Suppressor macrophage treated with lipopolysaccharide for 4 hours (primary cell): Measurements from ENCODE around the gene RPL18.
"Not testable (repeated sequence)": the region's sequence is repeated elsewhere in the genome, so short reads cannot be mapped to it uniquely, and the experiment has no call there.

Experiments used
- DNase-seq: peaks from one replicate; pipeline ENCODE4 v3.0.0-alpha.2; 2020

The RPL18 gene

DNA sequence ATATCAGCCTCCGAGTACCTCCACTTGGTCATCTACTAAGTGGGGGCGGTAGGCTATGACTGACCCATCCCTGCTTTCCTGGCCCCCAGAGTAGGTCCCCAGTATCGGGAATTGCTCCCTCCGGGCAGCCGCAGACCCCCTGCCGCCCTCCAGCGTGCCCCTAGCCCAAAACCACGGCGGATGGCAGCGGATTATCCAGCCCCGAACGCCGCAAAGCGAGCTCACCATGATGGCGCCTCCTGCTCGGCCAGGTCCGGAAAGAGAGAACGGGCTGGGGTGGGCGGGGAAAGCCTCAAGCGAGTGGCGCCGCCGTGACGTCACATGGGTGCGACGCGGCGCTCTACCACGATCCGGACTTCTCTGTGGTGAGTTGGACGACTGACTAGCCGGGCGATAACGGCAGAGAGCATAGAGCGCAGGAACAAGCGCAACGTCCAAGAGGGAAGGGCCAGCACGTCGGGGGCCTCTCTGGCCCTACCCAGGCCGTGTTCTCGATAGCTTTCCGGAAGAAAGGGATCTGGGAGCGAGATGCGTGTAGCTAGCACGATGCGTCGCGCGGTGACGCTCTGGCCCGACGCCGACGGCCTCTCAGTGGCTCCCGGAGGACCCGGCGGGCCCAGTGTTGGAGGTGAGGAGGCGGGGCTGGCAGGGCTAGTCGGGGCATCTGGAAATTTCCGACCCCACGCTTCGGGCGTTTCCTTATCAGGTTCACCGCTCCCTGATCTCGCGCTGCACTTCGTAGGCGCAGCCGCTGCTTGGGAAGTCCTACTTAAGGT is at the start of gene RPL18, which contains the start of gene SPHK2:
Gene RPL18, minus strand, starts transcription at position 263 of the 776 bp plus-strand sequence. Its CDS starts 35 bp downstream, at position 228.
Gene SPHK2, plus strand, starts transcription at position 591 of the 776 bp plus-strand sequence. CDS start 1,009 bp downstream, outside the sequence.
- peak; percentile 99 for DNase-seq

DNA sequence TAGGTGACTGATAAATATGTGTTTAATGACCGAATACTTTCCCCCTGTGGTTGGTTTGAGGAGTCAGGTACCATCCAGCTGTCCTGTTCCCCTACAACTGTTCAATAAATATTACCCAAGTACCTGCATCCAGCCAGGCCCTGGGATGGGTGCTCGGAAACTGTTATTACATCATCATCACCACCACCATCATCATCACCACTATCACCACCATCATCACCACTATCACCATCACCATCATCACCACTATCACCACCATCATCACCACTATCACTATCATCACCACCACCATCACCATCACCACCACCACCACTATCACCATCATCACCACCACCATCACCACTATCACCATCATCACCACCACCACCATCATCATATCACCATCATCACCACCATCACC is 49.8 kb upstream of the RPL18 start:
- DNase-seq: no peak

DNA sequence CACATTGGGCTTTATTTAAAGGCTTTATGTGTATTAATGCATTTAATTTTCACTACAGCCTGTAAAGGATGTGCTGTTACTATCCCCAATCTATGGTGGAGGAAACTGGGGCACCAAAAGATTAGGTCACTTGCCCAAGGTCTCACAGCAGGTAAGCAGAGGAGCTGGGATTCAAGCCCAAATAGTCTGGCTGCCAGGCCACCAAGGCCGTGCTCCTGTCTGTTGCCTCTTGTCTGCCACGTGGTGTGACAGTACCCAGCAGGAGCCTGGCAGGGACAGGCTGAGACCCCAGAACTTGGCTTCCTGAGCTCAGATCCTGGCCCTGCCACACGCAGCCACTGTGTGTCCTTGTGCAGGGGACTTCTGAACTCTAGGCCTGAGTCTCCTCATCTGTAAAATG is 49.4 kb upstream of the RPL18 start:
- DNase-seq: no peak

DNA sequence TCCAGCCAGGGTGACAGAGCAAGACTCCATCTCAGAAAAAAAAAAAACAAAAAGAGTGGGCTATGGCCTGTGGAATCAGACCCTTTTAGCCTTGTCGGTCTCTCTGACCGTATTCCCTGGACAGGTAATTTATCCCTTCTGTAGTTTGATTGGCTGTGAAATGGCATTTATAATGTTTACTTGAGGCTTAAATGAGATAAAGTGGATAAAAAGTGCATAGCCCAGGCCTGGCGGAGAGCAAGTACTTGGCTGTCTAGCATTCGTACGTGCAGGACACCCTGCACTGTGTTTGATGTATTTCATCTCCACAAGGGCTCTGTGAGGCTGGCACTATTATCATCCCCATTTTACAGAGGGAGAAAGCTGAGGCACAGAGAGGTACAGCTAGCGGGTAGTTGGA is 46.8 kb upstream of the RPL18 start:
- DNase-seq: no peak

DNA sequence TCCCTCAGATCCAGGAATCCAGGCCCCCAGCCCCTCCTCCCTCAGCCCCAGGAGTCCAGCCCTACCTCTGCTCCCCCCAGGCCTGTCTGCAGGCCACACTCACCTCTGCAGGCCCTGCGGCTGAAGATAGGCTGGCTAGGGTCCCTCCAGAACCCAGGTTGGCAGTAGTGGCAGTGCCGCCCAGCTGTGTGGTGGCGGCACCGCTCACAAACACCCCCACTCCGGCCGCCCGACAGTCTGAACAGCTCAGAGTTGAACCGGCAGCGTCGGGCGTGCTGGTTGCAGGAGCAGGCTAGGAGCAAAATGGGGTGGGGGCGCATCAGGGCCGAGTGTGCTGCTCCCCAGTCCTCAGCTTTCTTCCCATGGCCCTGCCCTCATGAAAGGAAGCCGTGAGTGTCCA is 45.5 kb upstream of the RPL18 start:
- no peak for DNase-seq

DNA sequence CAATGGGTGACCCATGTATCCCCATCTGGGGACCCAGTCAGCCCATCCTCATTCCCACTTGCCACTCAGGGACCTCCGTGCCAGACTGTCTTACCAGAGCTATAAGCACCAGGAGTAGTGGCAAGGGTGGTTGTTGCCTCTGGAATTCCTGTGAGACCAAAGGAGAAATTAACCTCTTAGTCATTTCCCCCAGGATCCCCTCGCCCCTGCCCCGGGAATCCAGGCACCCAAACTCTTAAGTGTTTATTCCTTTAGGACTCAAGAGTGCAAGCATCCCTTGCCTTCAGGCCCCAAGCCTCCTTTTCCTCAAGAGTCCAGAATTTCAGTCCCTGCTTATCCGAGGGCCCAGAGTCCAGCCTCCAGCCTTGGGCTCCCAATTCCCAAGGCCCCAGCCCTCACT is 44.7 kb upstream of the RPL18 start:
- DNase-seq: no peak

DNA sequence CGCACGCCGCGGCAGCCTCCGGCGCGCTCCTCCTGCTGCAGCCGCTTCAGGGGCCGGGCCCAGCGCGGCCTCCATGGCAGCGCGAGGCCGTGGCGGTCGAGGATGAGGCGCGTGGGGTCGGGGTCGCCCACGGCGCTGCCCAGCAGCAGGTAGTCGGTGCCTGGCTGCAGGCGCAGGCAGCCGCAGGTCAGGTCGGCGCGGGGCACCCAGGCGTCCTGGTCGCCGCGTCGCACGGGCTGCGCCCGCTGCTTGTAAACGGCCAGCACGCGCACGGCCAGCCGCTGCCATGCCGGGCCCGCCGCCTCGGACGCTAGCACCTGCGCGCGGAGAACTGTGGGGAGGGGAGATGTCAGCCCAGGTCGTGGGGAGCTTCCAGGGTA is 42.7 kb upstream of the RPL18 start:
- DNase-seq: no peak

DNA sequence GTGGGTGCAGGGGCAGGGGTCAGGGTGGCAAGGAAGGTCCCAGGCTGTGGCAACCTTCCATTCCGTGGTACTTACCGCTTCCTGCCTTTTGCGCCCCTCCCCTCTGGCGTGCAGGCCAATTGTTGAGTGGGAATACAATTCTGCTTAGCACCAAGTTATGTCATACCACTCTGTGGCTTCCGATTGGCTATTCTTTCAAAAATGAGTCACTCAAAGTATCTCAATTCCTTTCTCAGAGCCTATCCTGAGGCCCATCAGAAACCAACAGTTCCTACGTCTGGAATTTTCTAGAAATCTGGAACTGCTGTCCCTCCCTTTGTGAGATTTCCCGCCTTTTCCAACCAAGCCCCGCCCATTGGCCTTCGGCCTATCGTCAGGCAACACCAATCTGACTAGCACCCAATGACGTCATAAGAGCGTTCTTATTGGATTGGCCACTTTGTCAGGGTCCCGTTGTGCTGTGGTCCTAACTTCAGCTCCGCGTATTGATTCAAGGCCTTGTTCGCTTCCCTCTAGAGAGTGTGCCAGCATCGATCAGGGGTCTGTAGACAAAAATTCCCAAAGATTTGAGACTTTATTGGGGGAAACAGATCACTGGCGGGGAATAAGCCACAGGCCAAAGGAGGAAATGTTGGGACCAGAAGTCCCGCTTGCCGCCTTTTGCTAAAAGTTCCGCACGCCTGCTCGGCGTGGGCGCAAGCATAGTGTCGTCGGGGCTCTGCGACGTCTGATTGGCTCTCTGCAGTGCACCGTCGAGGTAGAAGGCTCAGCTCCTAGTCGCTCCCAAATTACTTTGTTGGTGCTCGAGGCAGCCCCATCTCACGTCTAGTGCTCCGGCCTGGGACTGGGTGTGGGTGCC is 42.1 kb upstream of the RPL18 start:
- DNase-seq: peak; percentile 94

DNA sequence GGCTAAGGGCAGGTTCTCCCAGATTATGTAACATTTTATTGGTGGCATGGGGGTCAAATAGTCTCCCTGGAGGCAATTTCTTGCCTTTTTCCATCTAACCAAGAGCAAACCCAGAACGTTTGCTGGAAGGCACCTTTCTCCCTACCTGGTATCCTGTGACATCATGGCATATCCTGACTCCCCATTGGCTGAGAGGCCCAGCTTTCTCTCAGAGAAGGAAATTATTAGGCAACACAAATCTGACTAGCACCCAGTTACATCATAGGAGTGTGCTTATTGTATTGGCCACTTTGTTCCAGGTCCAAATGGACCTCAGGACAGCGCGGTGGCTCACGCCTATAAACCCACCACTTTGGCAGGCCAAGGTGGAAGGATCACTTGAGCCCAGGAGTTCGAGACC is 40.8 kb upstream of the RPL18 start:
- DNase-seq: peak; percentile 45

DNA sequence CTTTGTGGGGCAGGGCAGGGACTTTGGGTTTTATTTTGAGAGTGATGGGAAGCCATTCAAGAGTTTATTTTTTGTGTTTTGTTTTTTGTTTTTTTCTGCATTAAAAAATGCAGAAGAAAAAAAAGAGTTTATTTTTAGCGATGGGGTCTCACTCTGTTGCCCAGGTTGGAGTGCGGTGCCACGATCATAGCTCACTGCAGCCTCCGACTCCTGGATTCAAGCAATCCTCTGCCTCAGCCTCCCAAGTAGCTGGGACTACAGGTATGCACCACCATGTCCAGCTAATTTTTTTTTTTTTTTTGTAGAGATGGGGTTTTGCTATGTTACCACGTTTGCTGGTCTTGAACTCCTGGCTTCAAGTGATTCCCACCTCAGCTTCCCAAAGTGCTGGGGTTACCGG is 39.5 kb upstream of the RPL18 start:
- no peak for DNase-seq

DNA sequence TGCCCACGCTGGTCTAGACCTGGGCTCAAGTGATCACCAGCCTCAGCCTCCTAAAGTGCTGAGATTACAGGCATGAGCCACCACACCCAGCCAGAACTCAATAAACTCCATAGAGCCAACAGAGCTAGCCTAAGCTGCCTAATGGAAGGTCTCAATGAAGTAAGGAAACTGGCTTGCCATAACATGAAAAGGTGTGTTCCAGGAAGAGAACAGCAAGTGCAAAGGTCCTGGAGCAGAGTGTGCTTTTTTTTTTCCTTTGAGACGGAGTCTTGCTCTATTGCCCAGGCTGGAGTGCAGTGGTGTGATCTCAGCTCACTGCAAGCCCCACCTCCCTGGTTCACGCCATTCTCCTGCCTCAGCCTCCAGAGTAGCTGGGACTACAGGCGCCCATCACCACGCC is 38.9 kb upstream of the RPL18 start:
- not testable (repeated sequence) for DNase-seq

DNA sequence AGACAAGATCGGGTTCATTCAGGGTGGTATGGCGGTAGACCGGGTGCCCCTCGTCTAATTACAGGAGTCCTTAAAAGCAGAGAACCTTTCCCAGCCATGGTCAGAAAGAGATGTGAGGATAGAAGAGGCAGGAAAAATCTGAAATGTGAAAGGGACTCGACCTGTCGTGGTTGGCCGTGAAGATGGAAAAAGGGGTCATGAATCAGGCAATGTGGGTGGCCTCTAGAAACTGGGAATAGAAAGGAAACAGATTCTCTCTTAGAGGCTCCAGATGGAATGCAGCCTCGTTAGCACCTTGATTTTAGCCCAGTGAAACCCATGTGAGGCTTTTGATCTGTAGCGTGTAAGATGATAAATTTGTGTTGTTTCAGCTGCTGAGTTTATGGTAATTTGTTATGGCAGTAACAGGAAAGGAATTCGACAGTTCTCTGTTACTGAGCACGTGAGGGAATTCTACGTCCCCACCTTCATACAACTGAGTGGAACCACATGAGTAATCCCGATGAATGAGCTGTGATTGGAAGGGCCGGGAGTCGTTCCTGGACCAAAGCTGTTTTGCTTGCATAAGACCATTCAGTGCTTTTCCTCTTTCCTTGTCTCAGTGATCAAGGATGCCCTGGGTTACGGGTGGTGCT is 38.0 kb upstream of the RPL18 start:
- no peak for DNase-seq

DNA sequence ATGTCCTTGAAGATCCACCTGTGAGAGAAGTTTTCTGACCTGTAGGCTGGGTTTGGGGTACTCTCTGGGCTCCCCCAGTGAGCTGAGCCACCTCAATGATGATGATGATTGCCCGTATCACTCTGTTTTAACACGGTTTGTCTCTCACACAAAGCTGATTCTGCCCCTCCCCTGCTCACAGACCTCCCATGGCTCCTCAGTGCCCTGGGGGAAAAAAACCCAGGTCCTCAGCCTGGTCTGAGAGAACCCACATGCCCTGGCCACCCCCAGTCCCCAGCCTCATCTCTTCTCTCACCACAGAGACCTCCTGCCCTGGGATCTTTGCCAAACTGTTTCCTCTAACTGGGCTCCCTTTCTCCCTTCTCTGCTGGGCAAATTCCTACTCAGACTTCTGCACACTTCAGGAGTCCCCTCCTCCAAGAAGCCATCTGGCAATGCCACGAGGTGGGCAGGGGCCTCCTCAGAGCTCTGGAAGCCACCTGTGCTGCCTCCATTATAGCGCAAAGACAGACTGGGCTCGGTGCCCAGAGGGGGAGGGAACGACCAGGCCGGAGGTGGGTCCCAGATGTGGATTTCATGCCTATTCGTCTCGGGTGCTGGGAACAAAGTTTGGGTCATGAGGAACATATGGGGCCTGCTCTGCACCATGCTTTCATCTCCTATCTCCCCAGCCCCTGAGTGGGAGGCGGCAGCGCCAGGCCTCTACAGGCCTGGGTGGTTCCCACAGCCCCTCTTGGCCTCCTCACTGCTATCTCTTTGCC is 35.5 kb upstream of the RPL18 start:
- DNase-seq: no peak

DNA sequence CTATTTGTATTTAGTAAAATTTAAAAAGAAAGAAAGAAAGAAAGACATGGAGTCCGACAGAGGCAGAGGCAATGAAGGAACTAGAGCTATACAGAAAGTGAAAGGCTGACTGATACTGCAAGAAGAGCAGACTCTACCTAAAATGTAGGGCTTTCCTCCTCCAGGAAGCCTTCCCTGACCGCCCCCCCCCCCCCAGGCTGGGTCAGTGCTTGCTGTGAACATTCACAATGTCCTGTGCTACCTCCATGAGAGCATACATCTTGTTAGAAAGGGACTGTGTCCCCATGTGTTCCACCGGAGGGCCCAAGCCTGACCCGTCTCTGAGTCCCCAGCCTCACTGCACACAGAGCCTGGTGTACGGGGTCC is 32.7 kb upstream of the RPL18 start:
- DNase-seq: no peak

DNA sequence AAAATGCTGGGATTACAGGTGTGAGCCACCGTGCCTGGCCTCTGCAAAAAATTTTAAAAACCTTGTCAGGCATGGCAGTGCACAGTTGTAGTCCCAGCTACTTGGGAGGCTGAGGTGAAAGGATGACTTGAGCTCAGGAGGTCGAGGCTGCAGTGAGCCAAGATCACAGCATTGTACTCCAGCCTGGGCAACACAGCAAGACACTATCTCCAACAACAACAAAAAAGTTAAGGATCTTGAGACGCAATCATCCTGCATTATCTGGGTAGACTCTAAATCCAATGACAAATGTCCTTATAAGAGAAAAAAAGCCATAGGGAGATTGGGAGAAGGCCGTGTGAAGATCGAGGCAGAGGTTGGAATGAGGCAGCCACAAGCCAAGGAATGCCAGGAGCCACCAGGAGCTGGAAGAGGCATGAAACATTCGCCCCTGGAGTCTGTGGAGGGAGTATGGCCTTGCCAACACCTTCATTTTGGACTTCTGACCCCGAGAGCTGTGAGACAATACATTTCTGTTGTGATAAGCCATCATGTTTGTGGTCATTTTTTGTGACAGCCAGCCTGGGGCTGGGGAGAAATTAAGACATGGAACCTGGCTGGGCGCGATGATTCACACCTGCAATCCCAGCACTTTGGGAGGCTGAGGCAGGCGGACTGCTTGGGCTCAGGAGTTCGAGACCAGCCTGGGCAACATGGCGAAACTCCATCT is 32.1 kb upstream of the RPL18 start:
- DNase-seq: no peak

DNA sequence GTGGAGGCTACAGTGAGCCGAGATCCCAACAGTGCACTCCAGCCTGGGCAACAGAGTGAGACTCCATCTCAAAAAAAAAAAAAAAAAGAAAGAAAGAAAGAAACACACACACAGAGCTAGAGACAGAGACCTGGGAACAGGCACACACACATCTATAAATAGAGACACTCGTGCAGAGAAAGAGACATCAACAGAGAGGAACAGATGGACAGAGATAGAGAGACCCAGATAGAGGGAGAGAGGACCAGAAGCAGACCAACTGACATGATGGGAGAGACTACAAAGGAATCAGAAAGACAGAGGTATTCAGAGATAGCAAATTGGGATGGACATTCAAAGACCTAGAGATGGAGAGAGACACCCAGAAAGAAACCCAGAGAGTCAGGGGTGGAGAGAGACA is 29.2 kb upstream of the RPL18 start:
- no peak for DNase-seq

DNA sequence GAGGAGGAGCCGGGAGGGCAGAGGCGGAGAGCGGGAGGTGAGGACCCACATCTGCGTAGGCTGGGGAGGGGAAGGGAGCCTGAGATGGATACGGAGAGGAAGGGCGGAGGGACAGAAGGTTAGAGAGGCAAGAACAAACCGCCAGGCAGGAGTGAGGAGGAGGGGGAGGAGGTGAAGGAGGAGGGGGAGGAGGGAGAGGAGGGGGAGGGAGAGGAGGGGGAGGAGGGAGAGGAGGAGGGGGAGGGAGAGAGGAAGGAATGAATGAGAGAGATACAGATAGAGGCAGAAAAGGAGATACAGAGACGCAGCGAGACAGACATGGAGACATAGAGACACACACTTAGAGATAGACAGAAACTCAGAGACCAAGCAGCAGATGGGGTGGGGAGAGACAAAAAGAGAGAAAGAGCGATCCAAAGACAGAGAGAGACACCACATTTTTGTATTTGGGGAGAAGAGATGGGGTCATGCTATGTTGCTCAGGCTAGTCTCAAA is 27.8 kb upstream of the RPL18 start:
- no peak for DNase-seq

DNA sequence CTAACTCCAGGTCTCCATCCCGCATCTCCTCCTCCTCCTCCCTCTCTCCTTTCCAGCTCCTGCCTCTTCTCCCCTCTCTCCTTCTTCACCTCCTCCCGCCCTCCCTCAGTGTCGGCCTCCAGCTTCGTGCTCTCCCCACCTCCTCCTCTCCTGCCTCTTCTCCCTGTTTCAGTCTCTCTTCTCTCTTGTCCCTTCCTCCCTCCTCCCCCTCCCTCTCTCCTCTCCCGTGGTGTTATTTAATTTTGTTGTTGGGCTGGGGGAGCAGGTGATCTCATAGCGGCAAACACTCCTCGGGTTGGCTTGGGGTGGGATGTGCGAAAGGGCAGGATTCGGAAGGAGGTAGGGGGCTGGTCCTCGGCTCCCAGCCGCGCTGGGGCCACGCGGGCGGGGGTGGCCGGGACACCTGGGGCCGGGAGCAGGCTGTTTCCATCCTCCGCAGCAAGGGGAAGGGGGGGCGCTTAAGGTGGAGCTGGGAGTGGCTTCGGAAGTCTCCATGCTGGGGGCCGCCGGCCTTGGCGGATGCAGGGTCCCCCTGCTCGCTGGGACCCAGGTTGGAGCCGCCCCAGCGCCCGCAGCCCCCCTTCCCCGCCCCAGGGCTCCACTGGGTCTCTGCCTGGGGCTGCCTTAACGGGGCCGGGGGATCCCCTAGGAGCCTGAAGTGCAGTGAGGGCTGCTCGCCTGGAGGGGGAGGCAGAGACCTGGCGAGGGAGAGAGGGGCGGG is 27.2 kb upstream of the RPL18 start, which contains the start of gene CA11:
Gene CA11, minus strand, starts transcription at position 187 of the 721 bp plus-strand sequence. CDS start 555 bp downstream, outside the sequence.
- peak; percentile 84 for DNase-seq

DNA sequence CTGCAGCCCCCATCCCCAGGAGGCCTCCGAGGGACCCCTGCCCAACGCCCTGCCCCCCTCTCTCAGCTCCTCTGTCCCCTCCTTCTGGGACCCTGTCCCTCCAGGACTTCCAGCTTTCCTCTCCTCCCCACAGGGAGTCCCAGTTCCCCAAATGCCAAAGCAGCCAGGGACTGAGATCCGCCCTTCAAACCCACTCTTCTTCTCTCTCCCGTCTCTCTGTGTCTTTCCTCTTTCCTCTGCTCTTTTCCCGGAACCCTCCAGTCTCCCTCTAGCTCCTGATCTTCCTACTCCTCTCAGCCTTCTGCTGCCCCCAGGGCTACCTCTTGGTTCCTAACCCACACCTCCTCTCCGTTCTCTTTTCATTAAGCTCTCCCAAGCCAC is 26.6 kb upstream of the RPL18 start:
- DNase-seq: no peak

DNA sequence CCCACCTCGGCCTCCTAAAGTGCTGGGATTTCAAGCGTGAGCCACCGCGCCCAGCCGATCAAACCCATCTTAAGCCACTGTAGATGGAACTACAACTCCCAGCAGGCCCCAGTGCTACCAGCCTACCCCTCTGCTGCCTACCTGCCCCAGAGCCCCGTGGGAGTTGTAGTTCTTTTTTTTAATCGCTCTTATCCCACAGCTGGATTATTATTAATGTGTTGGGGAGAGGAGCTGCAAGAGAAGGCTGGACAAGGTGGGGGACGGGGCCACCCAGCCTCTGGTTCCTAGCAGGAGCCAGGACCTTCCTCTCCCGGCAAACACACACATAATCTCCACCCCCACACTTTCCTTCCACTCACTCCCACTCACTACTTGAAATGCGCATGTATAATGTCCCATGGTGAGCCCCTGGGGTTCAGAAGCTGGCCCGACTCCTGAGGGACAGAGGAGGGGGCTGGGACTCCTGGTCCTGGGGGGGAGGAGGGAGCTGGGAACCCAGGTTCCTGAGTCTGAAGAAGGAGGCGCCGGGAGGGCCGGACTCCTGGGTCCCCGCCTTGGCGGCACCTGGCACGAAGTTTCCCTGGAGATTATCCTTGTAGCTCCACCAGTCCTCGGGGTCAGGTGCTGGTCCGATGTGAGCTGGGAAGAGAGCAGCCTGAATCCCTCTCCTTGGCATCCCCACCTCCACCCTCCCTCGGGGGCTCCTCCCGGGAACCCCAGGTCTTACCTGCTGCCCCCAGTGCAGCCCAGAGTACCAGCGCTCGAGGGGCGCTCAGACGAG is 26.1 kb upstream of the RPL18 start:
- peak; percentile 75 for DNase-seq
